Liver (tissue), 9 donors: ENCODE measurements around the gene MS4A5. TPM values are rescaled to one million over a fixed set of nuclear protein-coding genes. Genes with fewer than 3 reads are reported as not detected.

Experiments
- DNase-seq: peaks from one replicate; pipeline ENCODE4 v3.0.0-alpha.2; 2017; ENCODE audit warnings: low spot score
- H3K27ac ChIP-seq, 2 donors: one replicate each; pipeline ENCODE4 v1.7.0; 2013; ENCODE audit warnings: inconsistent platforms in 2 of 2, low read length in 2 of 2, control low read depth in 1 of 2, low read depth in 1 of 2, mild to moderate bottlenecking in 1 of 2
- H3K27me3 ChIP-seq, 4 donors: one replicate each; pipeline versions ENCODE4 v1.6.1 to v1.7.0; 2013; ENCODE audit warnings: low read length in 3 of 4, inconsistent platforms in 1 of 4, mild to moderate bottlenecking in 1 of 4, moderate library complexity in 1 of 4; ENCODE audit not compliant: control insufficient read depth in 4 of 4, insufficient read depth in 4 of 4
- H3K36me3 ChIP-seq, 4 donors: one replicate each; pipeline versions ENCODE4 v1.6.1 to v1.7.0; 2013; ENCODE audit warnings: low read length in 3 of 4, mild to moderate bottlenecking in 3 of 4, low read depth in 1 of 4, moderate library complexity in 1 of 4; ENCODE audit not compliant: control insufficient read depth in 4 of 4, insufficient read depth in 3 of 4
- H3K4me1 ChIP-seq, 4 donors: one replicate each; pipeline versions ENCODE4 v1.6.1 to v1.7.0; 2013; ENCODE audit warnings: low read length in 3 of 4, mild to moderate bottlenecking in 3 of 4, moderate library complexity in 1 of 4; ENCODE audit not compliant: control insufficient read depth in 4 of 4, insufficient read depth in 4 of 4
- H3K4me3 ChIP-seq, 3 donors: one replicate each; pipeline versions ENCODE4 v1.6.1 to v1.7.0; 2013; ENCODE audit warnings: low read length in 3 of 3, control low read depth in 1 of 3, low read depth in 1 of 3, mild to moderate bottlenecking in 1 of 3
- H3K9ac ChIP-seq, 2 donors: one replicate each; pipeline ENCODE4 v1.7.0; 2013; ENCODE audit warnings: low read length in 2 of 2, mild to moderate bottlenecking in 2 of 2, moderate library complexity in 2 of 2, control low read depth in 1 of 2, low read depth in 1 of 2
- H3K9me3 ChIP-seq, 4 donors: one replicate each; pipeline versions ENCODE4 v1.6.1 to v1.7.0; 2013; ENCODE audit warnings: low read length in 3 of 4; ENCODE audit not compliant: control insufficient read depth in 4 of 4
- EGR1 ChIP-seq, 2 donors: IDR thresholded peaks; 2 replicates each; pipeline ENCODE4 v1.6.1; 2016 to 2018; ENCODE audit warnings: antibody characterized with exemption in 2 of 2, low read depth in 2 of 2
- FOXA1 ChIP-seq: IDR thresholded peaks from 2 replicates; pipeline ENCODE4 v1.6.1; 2016; ENCODE audit warnings: antibody characterized with exemption
- FOXA2 ChIP-seq: IDR thresholded peaks from 2 replicates; pipeline ENCODE4 v1.6.1; 2016; ENCODE audit warnings: antibody characterized with exemption
- GABPA ChIP-seq, 2 donors: IDR thresholded peaks in 1 of 2; conservative IDR thresholded peaks in 1 of 2; 2 replicates each; pipeline ENCODE4 v1.6.1; 2016; ENCODE audit warnings: antibody characterized with exemption in 2 of 2, mild to moderate bottlenecking in 1 of 2, moderate library complexity in 1 of 2
- HNF4G ChIP-seq: IDR thresholded peaks from 2 replicates; pipeline ENCODE4 v1.6.1; 2016; ENCODE audit warnings: antibody characterized with exemption
- MAX ChIP-seq: IDR thresholded peaks from 2 replicates; pipeline ENCODE4 v1.6.1; 2016; ENCODE audit warnings: antibody characterized with exemption
- NR2F2 ChIP-seq: IDR thresholded peaks from 2 replicates; pipeline ENCODE4 v1.6.1; 2016; ENCODE audit warnings: antibody characterized with exemption
- RAD21 ChIP-seq, 2 donors: IDR thresholded peaks; 2 replicates each; pipeline ENCODE4 v1.6.1; 2016; ENCODE audit warnings: antibody characterized with exemption in 2 of 2, mild to moderate bottlenecking in 2 of 2
- REST ChIP-seq: IDR thresholded peaks from 2 replicates; pipeline ENCODE4 v1.6.1; 2016; ENCODE audit warnings: antibody characterized with exemption, mild to moderate bottlenecking
- RXRA ChIP-seq, 2 donors: IDR thresholded peaks; 2 replicates each; pipeline ENCODE4 v1.6.1; 2017 to 2018; ENCODE audit warnings: antibody characterized with exemption in 2 of 2, mild to moderate bottlenecking in 1 of 2
- SP1 ChIP-seq: IDR thresholded peaks from 2 replicates; pipeline ENCODE4 v1.6.1; 2018; ENCODE audit warnings: antibody characterized with exemption, mild to moderate bottlenecking
- YY1 ChIP-seq: IDR thresholded peaks from 2 replicates; pipeline ENCODE4 v1.6.1; 2016; ENCODE audit warnings: antibody characterized with exemption, mild to moderate bottlenecking
- WGBS: extraction: QIAGEN DNeasy Blood & Tissue Kit; methylation state at CpG from one replicate; pipeline ENCODE4 v1.1.7; 2013; 5-methylcytosine and 5-hydroxymethylcytosine counted together
- polyA plus RNA-seq, 2 donors: library from polyadenylated mRNA; stranded (reverse) in 1 of 2; unstranded in 1 of 2; fragments of 200-250 nt in 1 of 2; fragments of >200 nt in 1 of 2; fragmentation: Nextera tagmentation in 1 of 2; extraction: Ambion mirVana in 1 of 2; gene quantifications; one replicate each; pipeline versions ENCODE4 v1.2.1 to v1.2.3, GENCODE V29; 2013 to 2015
- total RNA-seq, 2 donors: library from RNA; depleted of rRNA; stranded (reverse); fragments of >200 nt; gene quantifications; one replicate each; pipeline ENCODE4 v1.2.3, GENCODE V29; 2014
- TF ChIP-seq, protein P1 (sequence below): IDR thresholded peaks from 2 replicates; pipeline ENCODE4 v1.6.1; 2016; ENCODE audit warnings: antibody characterized with exemption
- TF ChIP-seq, protein P2 (sequence below): IDR thresholded peaks from 2 replicates; pipeline ENCODE4 v1.6.1; 2016; ENCODE audit warnings: antibody characterized with exemption
- TF ChIP-seq, protein P3 (sequence below): fragments of 150-350 bp; IDR thresholded peaks from 2 replicates; pipeline ENCODE4 v1.5.1; 2017; ENCODE audit warnings: improper control_type of control experiment, low read depth, low read length; ENCODE audit not compliant: missing input control
- donor health status: healthy.
- donor health status: healthy.
- donor health status: healthy.
- donor health status: healthy.
- donor health status: healthy.

MS4A5 gene
- total and polyA plus RNA-seq, 4 donors, result not detected

GRCh38 chr11:60459345-60459744 is 30.0 kb downstream of the MS4A5 start:
- no peaks in the 10 kb centered on the region for H3K4me1 ChIP-seq
- peaks cover 0 to 3% (median 1%) of the 10 kb centered on the region in 4 donors for H3K27me3 ChIP-seq
- no peak overlapping the region for H3K4me3 ChIP-seq
- H3K9ac ChIP-seq, result no peak overlapping the region
- no peak for DNase-seq
- 92% methylated on average over 1 of the region's 1 CpG for WGBS
- TF ChIP-seq HNF4G, result no peak
- TF ChIP-seq, protein P1, sequence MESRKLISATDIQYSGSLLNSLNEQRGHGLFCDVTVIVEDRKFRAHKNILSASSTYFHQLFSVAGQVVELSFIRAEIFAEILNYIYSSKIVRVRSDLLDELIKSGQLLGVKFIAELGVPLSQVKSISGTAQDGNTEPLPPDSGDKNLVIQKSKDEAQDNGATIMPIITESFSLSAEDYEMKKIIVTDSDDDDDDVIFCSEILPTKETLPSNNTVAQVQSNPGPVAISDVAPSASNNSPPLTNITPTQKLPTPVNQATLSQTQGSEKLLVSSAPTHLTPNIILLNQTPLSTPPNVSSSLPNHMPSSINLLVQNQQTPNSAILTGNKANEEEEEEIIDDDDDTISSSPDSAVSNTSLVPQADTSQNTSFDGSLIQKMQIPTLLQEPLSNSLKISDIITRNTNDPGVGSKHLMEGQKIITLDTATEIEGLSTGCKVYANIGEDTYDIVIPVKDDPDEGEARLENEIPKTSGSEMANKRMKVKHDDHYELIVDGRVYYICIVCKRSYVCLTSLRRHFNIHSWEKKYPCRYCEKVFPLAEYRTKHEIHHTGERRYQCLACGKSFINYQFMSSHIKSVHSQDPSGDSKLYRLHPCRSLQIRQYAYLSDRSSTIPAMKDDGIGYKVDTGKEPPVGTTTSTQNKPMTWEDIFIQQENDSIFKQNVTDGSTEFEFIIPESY, result no peak
- TF ChIP-seq, protein P2, sequence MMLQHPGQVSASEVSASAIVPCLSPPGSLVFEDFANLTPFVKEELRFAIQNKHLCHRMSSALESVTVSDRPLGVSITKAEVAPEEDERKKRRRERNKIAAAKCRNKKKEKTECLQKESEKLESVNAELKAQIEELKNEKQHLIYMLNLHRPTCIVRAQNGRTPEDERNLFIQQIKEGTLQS, result no peak
- no peak for TF ChIP-seq YY1
- no peak for TF ChIP-seq FOXA1
- no peak for TF ChIP-seq SP1
- TF ChIP-seq NR2F2, result no peak
- TF ChIP-seq, protein P3, sequence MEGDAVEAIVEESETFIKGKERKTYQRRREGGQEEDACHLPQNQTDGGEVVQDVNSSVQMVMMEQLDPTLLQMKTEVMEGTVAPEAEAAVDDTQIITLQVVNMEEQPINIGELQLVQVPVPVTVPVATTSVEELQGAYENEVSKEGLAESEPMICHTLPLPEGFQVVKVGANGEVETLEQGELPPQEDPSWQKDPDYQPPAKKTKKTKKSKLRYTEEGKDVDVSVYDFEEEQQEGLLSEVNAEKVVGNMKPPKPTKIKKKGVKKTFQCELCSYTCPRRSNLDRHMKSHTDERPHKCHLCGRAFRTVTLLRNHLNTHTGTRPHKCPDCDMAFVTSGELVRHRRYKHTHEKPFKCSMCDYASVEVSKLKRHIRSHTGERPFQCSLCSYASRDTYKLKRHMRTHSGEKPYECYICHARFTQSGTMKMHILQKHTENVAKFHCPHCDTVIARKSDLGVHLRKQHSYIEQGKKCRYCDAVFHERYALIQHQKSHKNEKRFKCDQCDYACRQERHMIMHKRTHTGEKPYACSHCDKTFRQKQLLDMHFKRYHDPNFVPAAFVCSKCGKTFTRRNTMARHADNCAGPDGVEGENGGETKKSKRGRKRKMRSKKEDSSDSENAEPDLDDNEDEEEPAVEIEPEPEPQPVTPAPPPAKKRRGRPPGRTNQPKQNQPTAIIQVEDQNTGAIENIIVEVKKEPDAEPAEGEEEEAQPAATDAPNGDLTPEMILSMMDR, result no peak
- no peak for TF ChIP-seq MAX
- TF ChIP-seq EGR1 (IDR thresholded peaks at IDR 0.05; ENCODE audit: low read depth in 2 of 2), result no peak
- no peak for TF ChIP-seq RAD21 (IDR thresholded peaks at IDR 0.05)
- no peak for TF ChIP-seq RXRA (IDR thresholded peaks at IDR 0.05)
- TF ChIP-seq FOXA2, result no peak
- TF ChIP-seq REST, result no peak
- no peak overlapping the region for H3K27ac ChIP-seq
- no peaks in the 10 kb centered on the region for H3K36me3 ChIP-seq
- H3K9me3 ChIP-seq, result no peaks in the 10 kb centered on the region

GRCh38 chr11:60468829-60469228 is 39.5 kb downstream of the MS4A5 start:
- Histone ChIP-seq H3K27ac (no peak overlapping the region), H3K4me1 (no peaks in the 10 kb centered on the region), H3K27me3 (no peaks in the 10 kb centered on the region), H3K9me3 (no peaks in the 10 kb centered on the region), H3K36me3 (no peaks in the 10 kb centered on the region), H3K9ac (no peak overlapping the region), H3K4me3 (no peak overlapping the region)
- TF ChIP-seq, protein P1, result no peak
- TF ChIP-seq, protein P3, result no peak
- no peak for TF ChIP-seq EGR1 (IDR thresholded peaks at IDR 0.05; ENCODE audit: low read depth in 2 of 2)
- no peak for TF ChIP-seq FOXA2
- no peak for TF ChIP-seq SP1
- TF ChIP-seq RXRA (IDR thresholded peaks at IDR 0.05), result no peak
- TF ChIP-seq GABPA (IDR thresholded peaks at IDR 0.05 in 1 of 2, conservative IDR thresholded peaks at IDR 0.05 in 1 of 2), result no peak
- no peak for DNase-seq
- 59% methylated on average over 2 of the region's 2 CpGs for WGBS
